ENCODE measurements around the gene ITGAV.

GRCh38 chr2:186709529-186710450 is 119.9 kb downstream of the ITGAV start:
- no peak for TF ChIP-seq CTCF (conservative IDR thresholded peaks at IDR 0.05; ENCODE audit: low read depth, low read length)
- no peak for TF ChIP-seq POLR2A (IDR thresholded peaks at IDR 0.05; ENCODE audit: low read depth, low read length)
- no peak for TF ChIP-seq RFX5 (IDR thresholded peaks at IDR 0.05; ENCODE audit: low read depth, low read length)
- TF ChIP-seq BHLHE40 (IDR thresholded peaks at IDR 0.05; ENCODE audit: low read depth, low read length) = no peak
- no peak for TF ChIP-seq USF2 (IDR thresholded peaks at IDR 0.05; ENCODE audit: low read depth, low read length)
- TF ChIP-seq MXI1 (IDR thresholded peaks at IDR 0.05; ENCODE audit: borderline replicate concordance, low read depth, low read length) = no peak
- TF ChIP-seq MAZ (IDR thresholded peaks at IDR 0.05; ENCODE audit: borderline replicate concordance, low read depth, low read length) = no peak
- no peak for TF ChIP-seq ELK1 (IDR thresholded peaks at IDR 0.05; ENCODE audit: borderline replicate concordance, low read depth, low read length)
- no peak for TF ChIP-seq CHD1 (IDR thresholded peaks at IDR 0.05; ENCODE audit: low read depth, low read length)
- TF ChIP-seq CEBPB (IDR thresholded peaks at IDR 0.05; ENCODE audit: low read depth, low read length) = no peak
